ENCODE measurements around the gene PGA4.

The PGA4 gene

GRCh38 chr11:61279934-61280659, 58.0 kb downstream of the PGA4 start:
- DNase-seq (ENCODE audit: low read depth in 2 of 2), result no peak

GRCh38 chr11:61280883-61281580, 58.9 kb downstream of the PGA4 start:
- DNase-seq (ENCODE audit: low read depth in 2 of 2), result no peak

Measured in stimulated activated CD4-positive, alpha-beta T cell treated with anti-CD3 and anti-CD28 coated beads, Interleukin-4, amount 100 ng/mL, for 48 hours (primary cell).